Keratinocyte (primary cell): ENCODE results near the gene CEACAM19. TPM values are rescaled to one million over a fixed set of nuclear protein-coding genes. Genes with fewer than 3 reads are reported as not detected.
A peak's percentile ranks its signal among the peaks of the same experiment; 100 is the strongest.

ENCODE experiments used
- DNase-seq: peaks from one replicate; pipeline ENCODE4 v3.0.0-alpha.2; 2011; ENCODE audit warnings: low read depth, missing footprints, low spot score
- FAIRE-seq: peaks from 2 replicates; lab custom pipeline; 2011; peaks lifted over from hg19 to GRCh38; lab: Jason Lieb, UNC
- H2AFZ ChIP-seq: 2 replicates; pipeline ENCODE4 v1.6.0; 2012; ENCODE audit warnings: low read length, control low read depth, inconsistent platforms; ENCODE audit not compliant: control insufficient read depth
- H3K27ac ChIP-seq: 2 replicates; pipeline ENCODE4 v1.5.1; 2011; ENCODE audit warnings: low read length; ENCODE audit not compliant: control insufficient read depth, insufficient read depth
- H3K27me3 ChIP-seq: 3 replicates; pipeline ENCODE4 v1.6.0; 2011; ENCODE audit warnings: low read length; ENCODE audit not compliant: control insufficient read depth, insufficient read depth; ENCODE audit errors: extremely low read depth
- H3K36me3 ChIP-seq, 2 experiments: 2 replicates in 1 of 2; 3 replicates in 1 of 2; pipeline ENCODE4 v1.5.1; 2011; ENCODE audit warnings: low read length in 2 of 2, mild to moderate bottlenecking in 1 of 2; ENCODE audit not compliant: control insufficient read depth in 2 of 2, insufficient read depth in 2 of 2; ENCODE audit errors: extremely low read depth in 1 of 2
- H3K4me1 ChIP-seq: 3 replicates; pipeline ENCODE4 v1.5.1; 2011; ENCODE audit warnings: low read length; ENCODE audit not compliant: control insufficient read depth, insufficient read depth; ENCODE audit errors: extremely low read depth
- H3K4me2 ChIP-seq: 3 replicates; pipeline ENCODE4 v1.6.0; 2011; ENCODE audit warnings: low read depth, low read length; ENCODE audit not compliant: control insufficient read depth, insufficient read depth; ENCODE audit errors: extremely low read depth
- H3K4me3 ChIP-seq, 3 experiments: fragments of 200-600 bp in 1 of 3; sonication (generic) in 1 of 3; 2 replicates in 2 of 3; 3 replicates in 1 of 3; pipeline ENCODE4 v1.5.1; 2011 to 2016; ENCODE audit warnings: low read length in 3 of 3, mild to moderate bottlenecking in 3 of 3, control low read depth in 2 of 3, inconsistent platforms in 1 of 3, low read depth in 1 of 3, mixed read lengths in 1 of 3, mixed run types in 1 of 3, moderate library complexity in 1 of 3; ENCODE audit not compliant: control insufficient read depth in 2 of 3, insufficient read depth in 2 of 3; ENCODE audit errors: extremely low read depth in 1 of 3
- H3K79me2 ChIP-seq: 2 replicates; pipeline ENCODE4 v1.6.0; 2012; ENCODE audit warnings: low read length; ENCODE audit not compliant: control insufficient read depth, insufficient read depth
- H3K9ac ChIP-seq: 3 replicates; pipeline ENCODE4 v1.6.0; 2011; ENCODE audit warnings: low read length; ENCODE audit not compliant: control insufficient read depth, insufficient read depth; ENCODE audit errors: extremely low read depth
- H3K9me1 ChIP-seq: 3 replicates; pipeline ENCODE4 v1.6.0; 2011; ENCODE audit warnings: low read length; ENCODE audit not compliant: control insufficient read depth, insufficient read depth; ENCODE audit errors: extremely low read depth
- H3K9me3 ChIP-seq: 2 replicates; pipeline ENCODE4 v1.5.1; 2012; ENCODE audit warnings: low read depth, low read length; ENCODE audit not compliant: control insufficient read depth
- H4K20me1 ChIP-seq: 3 replicates; pipeline ENCODE4 v1.6.0; 2011; ENCODE audit warnings: low read length; ENCODE audit not compliant: control insufficient read depth, insufficient read depth; ENCODE audit errors: extremely low read depth
- EZH2 ChIP-seq: IDR thresholded peaks from one replicate; pipeline ENCODE4 v1.6.1; 2012; ENCODE audit warnings: inconsistent platforms, mild to moderate bottlenecking, low read length, moderate library complexity
- dilution Hi-C: fragments of 300-500 bp; cut with MboI; formaldehyde crosslinking; loops from one replicate; pipeline ENCODE4 v1.7.0; 2020; ENCODE audit warnings: low sequenced_read_pairs; ENCODE audit not compliant: extremely low pct_ligation_motif_present
- polyA plus RNA-seq, 5 experiments: library from polyadenylated mRNA; depleted of rRNA in 3 of 5; stranded (reverse) in 3 of 5; stranded (forward) in 1 of 5; unstranded in 1 of 5; fragments of >200 nt; gene quantifications; 1 replicate in 1 of 5; 2 replicates in 3 of 5; 3 replicates in 1 of 5; pipeline versions ENCODE4 v1.2.1 to v1.2.3, GENCODE V29; 2011 to 2012; ENCODE audit warnings: missing spikeins in 2 of 5, low read depth in 1 of 5, low replicate concordance in 1 of 5
- TF ChIP-seq, protein P1 (sequence below), 3 experiments: IDR thresholded peaks in 1 of 3; conservative IDR thresholded peaks in 1 of 3; optimal IDR thresholded peaks in 1 of 3; 2 replicates in 2 of 3; 3 replicates in 1 of 3; pipeline versions ENCODE3 to v1.5.1; 2011; ENCODE audit warnings: low read length in 3 of 3, mild to moderate bottlenecking in 3 of 3, moderate library complexity in 2 of 3, control low read depth in 1 of 3, inconsistent platforms in 1 of 3; ENCODE audit not compliant: insufficient read depth in 2 of 3; ENCODE audit errors: extremely low read depth in 1 of 3

CEACAM19 gene
- polyA plus RNA-seq, 1 donor (not counting 4 experiments of a cell fraction or from before 2014, with no cell fraction given), result 3.7 TPM

DNA sequence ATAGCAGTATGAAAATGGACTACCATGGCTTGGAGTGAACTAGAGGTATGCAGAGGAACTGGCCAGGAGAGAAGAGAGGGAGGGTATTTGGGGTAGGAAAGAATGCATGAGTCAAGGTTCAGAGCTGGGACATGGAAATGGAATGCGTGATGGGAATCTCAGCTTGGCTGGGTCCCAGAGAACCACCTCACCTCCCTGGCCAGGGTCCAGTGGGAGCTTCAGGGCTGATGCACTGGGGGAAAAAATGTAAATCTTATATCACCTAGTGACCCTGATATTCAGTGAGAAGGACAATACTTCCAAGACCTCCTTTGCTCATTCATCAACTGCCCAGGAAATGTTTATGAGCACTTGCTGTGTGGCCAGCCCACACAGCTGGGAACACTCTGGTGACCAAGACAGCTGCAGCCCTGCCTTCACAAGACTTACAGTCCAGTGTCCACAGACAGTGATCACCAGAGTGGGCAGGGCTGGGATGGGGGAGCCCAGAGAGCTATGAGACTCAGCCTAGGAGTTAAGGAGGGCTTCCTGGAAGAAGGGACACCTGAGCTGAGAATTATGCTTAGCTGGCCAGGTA lies 45.1 kb upstream of the CEACAM19 start:
- Histone ChIP-seq H4K20me1 (no peaks in the 10 kb centered on the region), H3K4me1 (peaks cover 25% of the 10 kb centered on the region), H2AFZ (no peak overlapping the region), H3K36me3 (no peaks in the 10 kb centered on the region), H3K27ac (no peak overlapping the region), H3K4me2 (peak overlapping the region; percentile 56), H3K9me3 (no peaks in the 10 kb centered on the region), H3K9ac (no peak overlapping the region), H3K4me3 (no peak overlapping the region), H3K9me1 (peaks cover 2% of the 10 kb centered on the region), H3K27me3 (no peaks in the 10 kb centered on the region), H3K79me2 (no peaks in the 10 kb centered on the region)
- TF ChIP-seq EZH2, result no peak
- TF ChIP-seq, protein P1, sequence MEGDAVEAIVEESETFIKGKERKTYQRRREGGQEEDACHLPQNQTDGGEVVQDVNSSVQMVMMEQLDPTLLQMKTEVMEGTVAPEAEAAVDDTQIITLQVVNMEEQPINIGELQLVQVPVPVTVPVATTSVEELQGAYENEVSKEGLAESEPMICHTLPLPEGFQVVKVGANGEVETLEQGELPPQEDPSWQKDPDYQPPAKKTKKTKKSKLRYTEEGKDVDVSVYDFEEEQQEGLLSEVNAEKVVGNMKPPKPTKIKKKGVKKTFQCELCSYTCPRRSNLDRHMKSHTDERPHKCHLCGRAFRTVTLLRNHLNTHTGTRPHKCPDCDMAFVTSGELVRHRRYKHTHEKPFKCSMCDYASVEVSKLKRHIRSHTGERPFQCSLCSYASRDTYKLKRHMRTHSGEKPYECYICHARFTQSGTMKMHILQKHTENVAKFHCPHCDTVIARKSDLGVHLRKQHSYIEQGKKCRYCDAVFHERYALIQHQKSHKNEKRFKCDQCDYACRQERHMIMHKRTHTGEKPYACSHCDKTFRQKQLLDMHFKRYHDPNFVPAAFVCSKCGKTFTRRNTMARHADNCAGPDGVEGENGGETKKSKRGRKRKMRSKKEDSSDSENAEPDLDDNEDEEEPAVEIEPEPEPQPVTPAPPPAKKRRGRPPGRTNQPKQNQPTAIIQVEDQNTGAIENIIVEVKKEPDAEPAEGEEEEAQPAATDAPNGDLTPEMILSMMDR (optimal IDR thresholded peaks at IDR 0.05 in 1 of 3, IDR thresholded peaks at IDR 0.05 in 1 of 3, conservative IDR thresholded peaks at IDR 0.05 in 1 of 3; ENCODE audit: extremely low read depth in 1 of 3, insufficient read depth in 2 of 3, low read length in 3 of 3), result no peak
- dilution Hi-C loops, result no loop called here
- FAIRE-seq, result peak; percentile 98
- DNase-seq, result no peak

DNA sequence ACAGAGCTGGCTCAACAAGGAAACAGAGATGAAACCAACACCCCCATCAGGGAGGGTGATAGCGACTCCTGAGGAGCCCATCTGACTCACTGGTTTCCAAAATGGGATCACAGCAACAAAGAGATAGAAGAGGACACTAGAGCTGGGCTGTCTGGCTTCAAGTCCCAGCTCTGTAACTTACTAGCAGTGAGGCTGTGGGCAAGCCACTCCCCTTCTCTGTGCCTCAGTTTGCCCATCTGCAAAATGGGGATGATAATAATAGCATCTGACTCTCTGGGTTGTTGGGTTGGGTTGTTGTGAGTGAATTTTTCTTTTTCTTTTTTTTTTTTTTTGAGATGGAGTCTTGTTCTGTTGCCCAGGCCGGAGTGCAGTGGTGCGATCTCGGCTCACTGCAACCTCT lies 43.7 kb upstream of the CEACAM19 start:
- H3K36me3 ChIP-seq, result no peaks in the 10 kb centered on the region
- H3K9me3 ChIP-seq, result no peaks in the 10 kb centered on the region
- no peak overlapping the region for H3K9ac ChIP-seq
- H3K27me3 ChIP-seq, result no peaks in the 10 kb centered on the region
- TF ChIP-seq, protein P1 (optimal IDR thresholded peaks at IDR 0.05 in 1 of 3, IDR thresholded peaks at IDR 0.05 in 1 of 3, conservative IDR thresholded peaks at IDR 0.05 in 1 of 3; ENCODE audit: extremely low read depth in 1 of 3, insufficient read depth in 2 of 3, low read length in 3 of 3), result no peak
- no peak for TF ChIP-seq EZH2
- H2AFZ ChIP-seq, result no peak overlapping the region
- DNase-seq (no peak), FAIRE-seq (no peak)
- no peak overlapping the region for H3K4me2 ChIP-seq
- H3K79me2 ChIP-seq, result no peaks in the 10 kb centered on the region
- H3K9me1 ChIP-seq, result peaks cover 2% of the 10 kb centered on the region
- no peak overlapping the region for H3K4me3 ChIP-seq
- H3K27ac ChIP-seq, result no peak overlapping the region
- peaks cover 25% of the 10 kb centered on the region for H3K4me1 ChIP-seq
- H4K20me1 ChIP-seq, result no peaks in the 10 kb centered on the region
- dilution Hi-C loops, result no loop called here
